ENCODE measurements around the gene CCDC88B.

DNA sequence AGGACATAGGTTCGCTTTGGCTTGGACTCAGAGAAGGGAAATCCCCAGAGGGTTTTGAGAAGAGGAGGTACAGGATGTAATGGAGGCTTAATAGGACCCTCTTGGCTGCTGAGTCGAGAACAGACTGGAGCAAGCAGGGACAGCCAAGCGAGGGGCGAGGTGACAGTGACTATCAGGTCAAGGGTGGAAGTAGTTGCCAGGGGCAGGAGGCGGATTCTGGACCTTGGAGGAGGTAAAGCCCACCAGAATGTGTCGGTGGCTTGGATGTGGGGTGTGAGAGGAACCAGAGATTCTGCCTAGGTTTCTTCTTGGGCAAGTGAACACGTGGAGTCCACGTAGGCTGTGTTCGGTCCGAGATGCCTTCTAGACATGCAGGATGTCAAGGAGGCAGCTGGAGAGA, 27.1 kb upstream of the CCDC88B start:
- no peak for TF ChIP-seq EZH2 (IDR thresholded peaks at IDR 0.05; ENCODE audit: insufficient read depth, poor library complexity, severe bottlenecking)
- no peak for TF ChIP-seq EZH2phosphoT487 (IDR thresholded peaks at IDR 0.05; ENCODE audit: insufficient read depth, low read depth)
